PC-9 (cell line): ENCODE results near the gene ADGRG7. TPM values are rescaled to one million over a fixed set of nuclear protein-coding genes. Genes with fewer than 3 reads are reported as not detected.

Experiments
- BruUV-seq: library from RNA; stranded (reverse); fragments of 400-500 nt; replicated peaks from 2 replicates; lab custom pipeline; 2021; lab: Mats Ljungman, UMichigan
- CTCF ChIA-PET: fragments of 300-600 bp; sonication (Branson Sonifier 250); formaldehyde crosslinking; loops from one replicate; lab custom pipeline; 2022; ENCODE audit warnings: antibody characterized with exemption; lab: Charles Lee
- POLR2A ChIA-PET: fragments of 300-600 bp; sonication (Branson Sonifier 250); formaldehyde crosslinking; loops from one replicate; lab custom pipeline; 2022; ENCODE audit warnings: antibody characterized with exemption; ENCODE audit not compliant: unreplicated experiment; lab: Charles Lee
- DNase-seq, 2 experiments: peaks; one replicate each; pipeline versions ENCODE4 v3.0.0 to v3.0.0-alpha.2; 2015 to 2022; ENCODE audit warnings: mixed read lengths in 1 of 2
- H2AFZ ChIP-seq: fragments of 200-600 bp; sonication (generic); 2 replicates; pipeline ENCODE4 v1.8.1; 2017; ENCODE audit warnings: antibody characterized with exemption
- H3F3A ChIP-seq: fragments of 200-600 bp; sonication (generic); 2 replicates; pipeline ENCODE4 v1.8.1; 2017; ENCODE audit warnings: antibody characterized with exemption, mild to moderate bottlenecking, low read depth; ENCODE audit not compliant: insufficient read depth
- H3K27ac ChIP-seq: fragments of 200-600 bp; sonication (generic); 2 replicates; pipeline ENCODE4 v1.6.1; 2016; ENCODE audit warnings: mixed run types
- H3K27me3 ChIP-seq: fragments of 200-600 bp; sonication (generic); 2 replicates; pipeline ENCODE4 v1.6.1; 2016; ENCODE audit warnings: low read depth, mixed run types; ENCODE audit not compliant: insufficient read depth
- H3K36me3 ChIP-seq: fragments of 200-600 bp; sonication (generic); 2 replicates; pipeline ENCODE4 v1.6.1; 2016; ENCODE audit warnings: low read depth, mixed run types
- H3K4me1 ChIP-seq: fragments of 200-600 bp; sonication (generic); replicated peaks from 2 replicates; pipeline ENCODE4 v1.6.1; 2016; ENCODE audit warnings: mixed run types; ENCODE audit not compliant: insufficient read depth
- H3K4me2 ChIP-seq: fragments of 200-600 bp; sonication (generic); 2 replicates; pipeline ENCODE4 v1.6.1; 2017; ENCODE audit warnings: mixed run types
- H3K4me3 ChIP-seq: fragments of 200-600 bp; sonication (generic); 2 replicates; pipeline ENCODE4 v1.6.1; 2016; ENCODE audit warnings: mixed run types
- H3K79me2 ChIP-seq: fragments of 200-600 bp; sonication (generic); 2 replicates; pipeline ENCODE4 v1.6.1; 2017; ENCODE audit warnings: low read depth, mixed run types
- H3K9me2 ChIP-seq: fragments of 200-600 bp; sonication (generic); 2 replicates; pipeline ENCODE4 v1.8.1; 2017; ENCODE audit warnings: mild to moderate bottlenecking; ENCODE audit not compliant: insufficient read depth
- H3K9me3 ChIP-seq: fragments of 200-600 bp; sonication (generic); 2 replicates; pipeline ENCODE4 v1.8.1; 2016; ENCODE audit warnings: low read depth; ENCODE audit not compliant: insufficient read depth
- H4K20me1 ChIP-seq: fragments of 200-600 bp; sonication (generic); 2 replicates; pipeline ENCODE4 v1.8.1; 2017; ENCODE audit not compliant: insufficient read depth
- CTCF ChIP-seq: fragments of 200-600 bp; sonication (generic); conservative IDR thresholded peaks from 2 replicates; pipeline ENCODE4 v1.6.1; 2017; ENCODE audit warnings: mixed run types, antibody characterized with exemption, mild to moderate bottlenecking, moderate library complexity
- EZH2 ChIP-seq: fragments of 200-600 bp; sonication (generic); IDR thresholded peaks from 2 replicates; pipeline ENCODE4 v1.8.0; 2017; ENCODE audit warnings: antibody characterized with exemption, low read depth
- intact Hi-C: fragments of 100-400 bp; cut with micrococcal nuclease; formaldehyde crosslinking; loops from one replicate; pipeline ENCODE4 v1.10.0; 2022; ENCODE audit not compliant: unreplicated experiment
- total RNA-seq: library from RNA; stranded (reverse); gene quantifications from 2 replicates; pipeline ENCODE4 v1.2.3, GENCODE V29; 2021

Gene ADGRG7
- total RNA-seq, 1 experiment from 2014 or later, result not detected

- POLR2A ChIA-PET, result interaction anchor here (0.6 to 1.0 kb wide), 7 partner anchors 39 to 1075 kb away, joined by 3 to 14 read pairs (median 5); partner anchors contain the start of genes TFG and TMEM45A
- H3K9me3 ChIP-seq, result no peaks in the 10 kb centered on the region
- peak overlapping the region; percentile 40 for H3K4me2 ChIP-seq
- H3K27ac ChIP-seq, result peak overlapping the region; percentile 21
- no TSS peak for BruUV-seq
- CTCF ChIA-PET, result interaction anchor here (0.5 to 2.2 kb wide), 8 partner anchors 11 to 1105 kb away, joined by 3 to 25 read pairs (median 6); no protein-coding TSS in a partner anchor
- no peaks in the 10 kb centered on the region for H3K36me3 ChIP-seq
- no peaks in the 10 kb centered on the region for H3K79me2 ChIP-seq
- no peaks in the 10 kb centered on the region for H4K20me1 ChIP-seq
- no peak overlapping the region for H3K4me3 ChIP-seq
- H3F3A ChIP-seq, result peaks cover 13% of the 10 kb centered on the region; the same call in 1 of the 2 replicates
- intact Hi-C loops, result loop anchor here (1.0 to 10.0 kb wide), 4 partner anchors 107 to 912 kb away; partner anchors contain the start of genes SENP7 and TFG
- DNase-seq, result peak; percentile 43 to 83
- no peaks in the 10 kb centered on the region for H3K27me3 ChIP-seq
- peaks cover 14% of the 10 kb centered on the region for H3K4me1 ChIP-seq
- no peak for TF ChIP-seq CTCF
- TF ChIP-seq EZH2, result no peak
- H2AFZ ChIP-seq, result peak overlapping the region; percentile 39
- H3K9me2 ChIP-seq, result no peaks in the 10 kb centered on the region
Measured at GRCh38 chr3:100602506-100603444, 6.6 kb upstream of the ADGRG7 start.

- no peaks in the 10 kb centered on the region for H3K27me3 ChIP-seq
- peak overlapping the region; percentile 40 for H3K4me2 ChIP-seq
- no peaks in the 10 kb centered on the region for H3K9me3 ChIP-seq
- ChIA-PET CTCF (interaction anchor here (0.6 to 2.2 kb wide), 6 partner anchors 106 to 592 kb away, joined by 3 to 25 read pairs (median 4); partner anchors contain the start of gene TFG), POLR2A (interaction anchor here (0.5 to 1.0 kb wide), 6 partner anchors 106 to 1323 kb away, joined by 3 to 5 read pairs (median 4); partner anchors contain the start of gene TMEM45A)
- H3F3A ChIP-seq, result peaks cover 13% of the 10 kb centered on the region; the same call in 1 of the 2 replicates
- BruUV-seq, result no TSS peak
- H3K4me3 ChIP-seq, result no peak overlapping the region
- no peaks in the 10 kb centered on the region for H4K20me1 ChIP-seq
- no peaks in the 10 kb centered on the region for H3K9me2 ChIP-seq
- intact Hi-C loops, result loop anchor here (1.0 to 10.0 kb wide), 4 partner anchors 106 to 911 kb away; partner anchors contain the start of genes SENP7 and TFG
- H3K4me1 ChIP-seq, result peaks cover 14% of the 10 kb centered on the region
- H3K79me2 ChIP-seq, result no peaks in the 10 kb centered on the region
- H2AFZ ChIP-seq, result peak overlapping the region; percentile 39; the same call in 1 of the 2 replicates
- DNase-seq, result peak; percentile 41 to 60
- H3K36me3 ChIP-seq, result no peaks in the 10 kb centered on the region
- TF ChIP-seq EZH2, result no peak
- peak; percentile 77 for TF ChIP-seq CTCF
- H3K27ac ChIP-seq, result no peak overlapping the region
Measured at GRCh38 chr3:100603469-100603868, 5.9 kb upstream of the ADGRG7 start.

- Histone ChIP-seq H3K79me2 (no peaks in the 10 kb centered on the region), H3F3A (peaks cover 13% of the 10 kb centered on the region; the same call in 1 of the 2 replicates), H3K4me1 (peaks cover 14% of the 10 kb centered on the region), H4K20me1 (no peaks in the 10 kb centered on the region), H3K9me3 (no peaks in the 10 kb centered on the region), H3K27ac (no peak overlapping the region), H3K27me3 (no peaks in the 10 kb centered on the region), H3K4me3 (no peak overlapping the region), H2AFZ (no peak overlapping the region), H3K9me2 (no peaks in the 10 kb centered on the region), H3K36me3 (no peaks in the 10 kb centered on the region), H3K4me2 (no peak overlapping the region)
- TF ChIP-seq CTCF (no peak), EZH2 (no peak)
- BruUV-seq, result no TSS peak
- ChIA-PET POLR2A (interaction anchor here (0.6 kb wide), 1 partner anchor 917 kb away, joined by 3 read pairs; no protein-coding TSS in a partner anchor), CTCF (no interaction called here)
- intact Hi-C loops, result loop anchor here (10.0 kb wide), 2 partner anchors 189 to 909 kb away; partner anchors contain the start of gene SENP7
- no peak for DNase-seq
Measured at GRCh38 chr3:100605358-100605757, 4.0 kb upstream of the ADGRG7 start.
